ENCODE results near the gene SLC30A1.
"Not testable (repeated sequence)": the region's sequence is repeated elsewhere in the genome, so short reads cannot be mapped to it uniquely, and the experiment has no call there.

Gene SLC30A1

GRCh38 chr1:211541720-211542477 is 37.1 kb downstream of the SLC30A1 start:
- no peak for DNase-seq

- no peak for DNase-seq
Measured at GRCh38 chr1:211541278-211541677, 37.7 kb downstream of the SLC30A1 start.

- not testable (repeated sequence) for DNase-seq
Measured at GRCh38 chr1:211540824-211541223, 38.1 kb downstream of the SLC30A1 start.

- no peak for DNase-seq
Measured at GRCh38 chr1:211538287-211538686, 40.7 kb downstream of the SLC30A1 start.

GRCh38 chr1:211537253-211537652 is 41.7 kb downstream of the SLC30A1 start:
- peak; percentile 21 for DNase-seq

GRCh38 chr1:211536606-211537005 is 42.4 kb downstream of the SLC30A1 start:
- no peak for DNase-seq

GRCh38 chr1:211535346-211535745 is 43.6 kb downstream of the SLC30A1 start:
- no peak for DNase-seq

- DNase-seq, result no peak
Measured at GRCh38 chr1:211534545-211535291, 44.2 kb downstream of the SLC30A1 start.

GRCh38 chr1:211532088-211532444 is 46.9 kb downstream of the SLC30A1 start:
- DNase-seq, result no peak

- DNase-seq, result no peak
Measured at GRCh38 chr1:211531194-211532087, 47.5 kb downstream of the SLC30A1 start.

GRCh38 chr1:211530102-211530501 is 48.9 kb downstream of the SLC30A1 start:
- DNase-seq, result no peak

- DNase-seq, result no peak
Measured at GRCh38 chr1:211529453-211529852, 49.5 kb downstream of the SLC30A1 start.

GRCh38 chr1:211529011-211529410 is 50.0 kb downstream of the SLC30A1 start:
- DNase-seq, result no peak

- DNase-seq, result no peak
Measured at GRCh38 chr1:211527888-211528287, 51.1 kb downstream of the SLC30A1 start.

GRCh38 chr1:211527006-211527405 is 52.0 kb downstream of the SLC30A1 start:
- DNase-seq, result no peak

- no peak for DNase-seq
Measured at GRCh38 chr1:211526101-211526500, 52.9 kb downstream of the SLC30A1 start.

GRCh38 chr1:211525101-211525676 is 53.8 kb downstream of the SLC30A1 start:
- no peak for DNase-seq

GRCh38 chr1:211524521-211524920 is 54.4 kb downstream of the SLC30A1 start:
- DNase-seq, result no peak

- no peak for DNase-seq
Measured at GRCh38 chr1:211522804-211523203, 56.2 kb downstream of the SLC30A1 start.
